HEK293 (cell line): ENCODE data around the gene KCP.

ENCODE experiments used
- CTCF ChIA-PET: fragments of 350-600 bp; formaldehyde crosslinking; extraction: SDS; loops from one replicate; lab custom pipeline; 2021; ENCODE audit warnings: antibody characterized with exemption; lab: Yijun Ruan, JAX
- POLR2A ChIA-PET: fragments of 300-600 bp; formaldehyde crosslinking; extraction: SDS; loops from one replicate; lab custom pipeline; 2020; ENCODE audit warnings: antibody characterized with exemption, inconsistent platforms; lab: Yijun Ruan, JAX
- H3K27ac ChIP-seq: fragments of 200-500 bp; sonication (Bioruptor generic); 2 replicates; pipeline ENCODE4 v1.5.1; 2014; ENCODE audit warnings: low read depth, low read length, control low read depth, inconsistent platforms; ENCODE audit errors: extremely low read depth
- H3K36me3 ChIP-seq, 2 experiments: fragments of 200-500 bp in 1 of 2; sonication (Bioruptor generic) in 1 of 2; 1 replicate in 1 of 2; 2 replicates in 1 of 2; pipeline ENCODE4 v1.5.1; 2014 to 2017; ENCODE audit warnings: inconsistent platforms in 2 of 2, low read length in 2 of 2; ENCODE audit not compliant: control insufficient read depth in 2 of 2, insufficient read depth in 1 of 2
- H3K4me1 ChIP-seq: fragments of 200-500 bp; sonication (Bioruptor generic); 2 replicates; pipeline ENCODE4 v1.5.1; 2014; ENCODE audit warnings: mild to moderate bottlenecking, low read length, inconsistent platforms; ENCODE audit not compliant: control insufficient read depth, insufficient read depth
- H3K4me3 ChIP-seq: 2 replicates; pipeline ENCODE4 v1.5.1; 2011; ENCODE audit warnings: low read depth, mild to moderate bottlenecking, control low read depth, low read length, moderate library complexity
- H3K9me3 ChIP-seq: fragments of 200-500 bp; sonication (Bioruptor generic); 2 replicates; pipeline ENCODE4 v1.5.1; 2014; ENCODE audit warnings: low read depth, low read length, inconsistent platforms; ENCODE audit not compliant: control insufficient read depth, insufficient read depth
- KLF1 ChIP-seq: fragments of 450-650 bp; formaldehyde crosslinking; IDR thresholded peaks from 2 replicates; pipeline ENCODE4 v1.5.1; 2016; ENCODE audit warnings: missing biosample characterization, missing genetic modification characterization
- REST ChIP-seq: fragments of 450-650 bp; formaldehyde crosslinking; IDR thresholded peaks from 2 replicates; pipeline ENCODE4 v1.5.1; 2016; ENCODE audit warnings: missing biosample characterization, missing genetic modification characterization
- YY2 ChIP-seq: fragments of 450-650 bp; formaldehyde crosslinking; IDR thresholded peaks from 2 replicates; pipeline ENCODE4 v1.5.1; 2016; ENCODE audit warnings: missing biosample characterization, missing genetic modification characterization
- ZNF19 ChIP-seq: fragments of 450-650 bp; formaldehyde crosslinking; IDR thresholded peaks from 2 replicates; pipeline ENCODE4; 2016; ENCODE audit warnings: missing biosample characterization, missing genetic modification characterization, low read depth
- ZNF302 ChIP-seq: fragments of 450-650 bp; formaldehyde crosslinking; IDR thresholded peaks from 2 replicates; pipeline ENCODE4 v1.5.1; 2016; ENCODE audit warnings: missing biosample characterization, missing genetic modification characterization, low read depth
- ZNF335 ChIP-seq: fragments of 450-650 bp; formaldehyde crosslinking; conservative IDR thresholded peaks from 2 replicates; pipeline ENCODE4 v1.5.1; 2016; ENCODE audit warnings: missing biosample characterization, missing genetic modification characterization
- ZNF629 ChIP-seq: fragments of 450-650 bp; formaldehyde crosslinking; IDR thresholded peaks from 2 replicates; pipeline ENCODE4 v1.5.1; 2017; ENCODE audit warnings: missing biosample characterization, missing genetic modification characterization
- ZNF792 ChIP-seq: fragments of 450-650 bp; formaldehyde crosslinking; IDR thresholded peaks from 2 replicates; pipeline ENCODE4 v1.5.1; 2016; ENCODE audit warnings: missing biosample characterization, missing genetic modification characterization
- TF ChIP-seq, protein P1 (sequence below): fragments of 450-650 bp; formaldehyde crosslinking; IDR thresholded peaks from 2 replicates; pipeline ENCODE4 v1.5.1; 2016; ENCODE audit warnings: missing biosample characterization, missing genetic modification characterization, borderline replicate concordance
- TF ChIP-seq, protein P2 (sequence below): fragments of 450-650 bp; formaldehyde crosslinking; conservative IDR thresholded peaks from 2 replicates; pipeline ENCODE4 v1.5.1; 2016; ENCODE audit warnings: low read depth, missing biosample characterization, missing genetic modification characterization
- TF ChIP-seq, protein P3 (sequence below): fragments of 450-650 bp; formaldehyde crosslinking; IDR thresholded peaks from 2 replicates; pipeline ENCODE4 v1.5.1; 2017; ENCODE audit warnings: missing biosample characterization, missing genetic modification characterization
- TF ChIP-seq, protein P4 (sequence below): fragments of 450-650 bp; formaldehyde crosslinking; IDR thresholded peaks from 2 replicates; pipeline ENCODE4 v1.5.1; 2017; ENCODE audit warnings: missing biosample characterization, missing genetic modification characterization
- TF ChIP-seq, protein P5 (sequence below): fragments of 450-650 bp; formaldehyde crosslinking; optimal IDR thresholded peaks from 2 replicates; pipeline ENCODE3; 2016; ENCODE audit warnings: missing biosample characterization, mild to moderate bottlenecking, missing genetic modification characterization

KCP gene

GRCh38 chr7:128845475-128845874, 65.0 kb downstream of the KCP start (continued):
- TF ChIP-seq, protein P1, sequence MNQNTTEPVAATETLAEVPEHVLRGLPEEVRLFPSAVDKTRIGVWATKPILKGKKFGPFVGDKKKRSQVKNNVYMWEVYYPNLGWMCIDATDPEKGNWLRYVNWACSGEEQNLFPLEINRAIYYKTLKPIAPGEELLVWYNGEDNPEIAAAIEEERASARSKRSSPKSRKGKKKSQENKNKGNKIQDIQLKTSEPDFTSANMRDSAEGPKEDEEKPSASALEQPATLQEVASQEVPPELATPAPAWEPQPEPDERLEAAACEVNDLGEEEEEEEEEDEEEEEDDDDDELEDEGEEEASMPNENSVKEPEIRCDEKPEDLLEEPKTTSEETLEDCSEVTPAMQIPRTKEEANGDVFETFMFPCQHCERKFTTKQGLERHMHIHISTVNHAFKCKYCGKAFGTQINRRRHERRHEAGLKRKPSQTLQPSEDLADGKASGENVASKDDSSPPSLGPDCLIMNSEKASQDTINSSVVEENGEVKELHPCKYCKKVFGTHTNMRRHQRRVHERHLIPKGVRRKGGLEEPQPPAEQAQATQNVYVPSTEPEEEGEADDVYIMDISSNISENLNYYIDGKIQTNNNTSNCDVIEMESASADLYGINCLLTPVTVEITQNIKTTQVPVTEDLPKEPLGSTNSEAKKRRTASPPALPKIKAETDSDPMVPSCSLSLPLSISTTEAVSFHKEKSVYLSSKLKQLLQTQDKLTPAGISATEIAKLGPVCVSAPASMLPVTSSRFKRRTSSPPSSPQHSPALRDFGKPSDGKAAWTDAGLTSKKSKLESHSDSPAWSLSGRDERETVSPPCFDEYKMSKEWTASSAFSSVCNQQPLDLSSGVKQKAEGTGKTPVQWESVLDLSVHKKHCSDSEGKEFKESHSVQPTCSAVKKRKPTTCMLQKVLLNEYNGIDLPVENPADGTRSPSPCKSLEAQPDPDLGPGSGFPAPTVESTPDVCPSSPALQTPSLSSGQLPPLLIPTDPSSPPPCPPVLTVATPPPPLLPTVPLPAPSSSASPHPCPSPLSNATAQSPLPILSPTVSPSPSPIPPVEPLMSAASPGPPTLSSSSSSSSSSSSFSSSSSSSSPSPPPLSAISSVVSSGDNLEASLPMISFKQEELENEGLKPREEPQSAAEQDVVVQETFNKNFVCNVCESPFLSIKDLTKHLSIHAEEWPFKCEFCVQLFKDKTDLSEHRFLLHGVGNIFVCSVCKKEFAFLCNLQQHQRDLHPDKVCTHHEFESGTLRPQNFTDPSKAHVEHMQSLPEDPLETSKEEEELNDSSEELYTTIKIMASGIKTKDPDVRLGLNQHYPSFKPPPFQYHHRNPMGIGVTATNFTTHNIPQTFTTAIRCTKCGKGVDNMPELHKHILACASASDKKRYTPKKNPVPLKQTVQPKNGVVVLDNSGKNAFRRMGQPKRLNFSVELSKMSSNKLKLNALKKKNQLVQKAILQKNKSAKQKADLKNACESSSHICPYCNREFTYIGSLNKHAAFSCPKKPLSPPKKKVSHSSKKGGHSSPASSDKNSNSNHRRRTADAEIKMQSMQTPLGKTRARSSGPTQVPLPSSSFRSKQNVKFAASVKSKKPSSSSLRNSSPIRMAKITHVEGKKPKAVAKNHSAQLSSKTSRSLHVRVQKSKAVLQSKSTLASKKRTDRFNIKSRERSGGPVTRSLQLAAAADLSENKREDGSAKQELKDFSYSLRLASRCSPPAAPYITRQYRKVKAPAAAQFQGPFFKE (tag by site-specific recombination): no peak
- no peak for TF ChIP-seq YY2 (tag by site-specific recombination)
- no peak for TF ChIP-seq KLF1
- no peak for TF ChIP-seq REST (tag by site-specific recombination)
- no peak for TF ChIP-seq ZNF19 (tag by site-specific recombination)
- no peak for TF ChIP-seq ZNF792 (tag by site-specific recombination)
- TF ChIP-seq, protein P2, sequence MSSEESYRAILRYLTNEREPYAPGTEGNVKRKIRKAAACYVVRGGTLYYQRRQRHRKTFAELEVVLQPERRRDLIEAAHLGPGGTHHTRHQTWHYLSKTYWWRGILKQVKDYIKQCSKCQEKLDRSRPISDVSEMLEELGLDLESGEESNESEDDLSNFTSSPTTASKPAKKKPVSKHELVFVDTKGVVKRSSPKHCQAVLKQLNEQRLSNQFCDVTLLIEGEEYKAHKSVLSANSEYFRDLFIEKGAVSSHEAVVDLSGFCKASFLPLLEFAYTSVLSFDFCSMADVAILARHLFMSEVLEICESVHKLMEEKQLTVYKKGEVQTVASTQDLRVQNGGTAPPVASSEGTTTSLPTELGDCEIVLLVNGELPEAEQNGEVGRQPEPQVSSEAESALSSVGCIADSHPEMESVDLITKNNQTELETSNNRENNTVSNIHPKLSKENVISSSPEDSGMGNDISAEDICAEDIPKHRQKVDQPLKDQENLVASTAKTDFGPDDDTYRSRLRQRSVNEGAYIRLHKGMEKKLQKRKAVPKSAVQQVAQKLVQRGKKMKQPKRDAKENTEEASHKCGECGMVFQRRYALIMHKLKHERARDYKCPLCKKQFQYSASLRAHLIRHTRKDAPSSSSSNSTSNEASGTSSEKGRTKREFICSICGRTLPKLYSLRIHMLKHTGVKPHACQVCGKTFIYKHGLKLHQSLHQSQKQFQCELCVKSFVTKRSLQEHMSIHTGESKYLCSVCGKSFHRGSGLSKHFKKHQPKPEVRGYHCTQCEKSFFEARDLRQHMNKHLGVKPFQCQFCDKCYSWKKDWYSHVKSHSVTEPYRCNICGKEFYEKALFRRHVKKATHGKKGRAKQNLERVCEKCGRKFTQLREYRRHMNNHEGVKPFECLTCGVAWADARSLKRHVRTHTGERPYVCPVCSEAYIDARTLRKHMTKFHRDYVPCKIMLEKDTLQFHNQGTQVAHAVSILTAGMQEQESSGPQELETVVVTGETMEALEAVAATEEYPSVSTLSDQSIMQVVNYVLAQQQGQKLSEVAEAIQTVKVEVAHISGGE (tag by site-specific recombination): no peak

DNA sequence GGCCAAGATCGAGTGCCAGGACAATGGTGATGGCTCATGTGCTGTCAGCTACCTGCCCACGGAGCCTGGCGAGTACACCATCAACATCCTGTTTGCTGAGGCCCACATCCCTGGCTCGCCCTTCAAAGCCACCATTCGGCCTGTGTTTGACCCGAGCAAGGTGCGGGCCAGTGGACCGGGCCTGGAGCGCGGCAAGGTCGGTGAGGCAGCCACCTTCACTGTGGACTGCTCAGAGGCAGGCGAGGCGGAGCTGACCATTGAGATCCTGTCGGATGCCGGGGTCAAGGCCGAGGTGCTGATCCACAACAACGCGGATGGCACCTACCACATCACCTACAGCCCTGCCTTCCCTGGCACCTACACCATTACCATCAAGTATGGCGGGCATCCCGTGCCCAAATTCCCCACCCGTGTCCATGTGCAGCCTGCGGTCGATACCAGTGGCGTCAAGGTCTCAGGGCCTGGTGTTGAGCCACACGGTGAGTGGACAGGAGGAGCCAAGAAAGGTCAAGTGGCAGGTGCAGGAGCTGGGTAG, 65.7 kb downstream of the KCP start:
- CTCF ChIA-PET: no interaction called here
- Histone ChIP-seq H3K36me3 (peaks cover 0 to 94% of the 10 kb centered on the region in 2 experiments; a peak in 1 of 3 replicates), H3K9me3 (no peaks in the 10 kb centered on the region), H3K4me1 (no peaks in the 10 kb centered on the region)
- POLR2A ChIA-PET: no interaction called here
- TF ChIP-seq ZNF335 (tag by site-specific recombination): no peak
- TF ChIP-seq, protein P3, sequence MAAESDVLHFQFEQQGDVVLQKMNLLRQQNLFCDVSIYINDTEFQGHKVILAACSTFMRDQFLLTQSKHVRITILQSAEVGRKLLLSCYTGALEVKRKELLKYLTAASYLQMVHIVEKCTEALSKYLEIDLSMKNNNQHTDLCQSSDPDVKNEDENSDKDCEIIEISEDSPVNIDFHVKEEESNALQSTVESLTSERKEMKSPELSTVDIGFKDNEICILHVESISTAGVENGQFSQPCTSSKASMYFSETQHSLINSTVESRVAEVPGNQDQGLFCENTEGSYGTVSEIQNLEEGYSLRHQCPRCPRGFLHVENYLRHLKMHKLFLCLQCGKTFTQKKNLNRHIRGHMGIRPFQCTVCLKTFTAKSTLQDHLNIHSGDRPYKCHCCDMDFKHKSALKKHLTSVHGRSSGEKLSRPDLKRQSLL: no peak
- TF ChIP-seq, protein P4, sequence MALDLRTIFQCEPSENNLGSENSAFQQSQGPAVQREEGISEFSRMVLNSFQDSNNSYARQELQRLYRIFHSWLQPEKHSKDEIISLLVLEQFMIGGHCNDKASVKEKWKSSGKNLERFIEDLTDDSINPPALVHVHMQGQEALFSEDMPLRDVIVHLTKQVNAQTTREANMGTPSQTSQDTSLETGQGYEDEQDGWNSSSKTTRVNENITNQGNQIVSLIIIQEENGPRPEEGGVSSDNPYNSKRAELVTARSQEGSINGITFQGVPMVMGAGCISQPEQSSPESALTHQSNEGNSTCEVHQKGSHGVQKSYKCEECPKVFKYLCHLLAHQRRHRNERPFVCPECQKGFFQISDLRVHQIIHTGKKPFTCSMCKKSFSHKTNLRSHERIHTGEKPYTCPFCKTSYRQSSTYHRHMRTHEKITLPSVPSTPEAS: no peak
- TF ChIP-seq, protein P5, sequence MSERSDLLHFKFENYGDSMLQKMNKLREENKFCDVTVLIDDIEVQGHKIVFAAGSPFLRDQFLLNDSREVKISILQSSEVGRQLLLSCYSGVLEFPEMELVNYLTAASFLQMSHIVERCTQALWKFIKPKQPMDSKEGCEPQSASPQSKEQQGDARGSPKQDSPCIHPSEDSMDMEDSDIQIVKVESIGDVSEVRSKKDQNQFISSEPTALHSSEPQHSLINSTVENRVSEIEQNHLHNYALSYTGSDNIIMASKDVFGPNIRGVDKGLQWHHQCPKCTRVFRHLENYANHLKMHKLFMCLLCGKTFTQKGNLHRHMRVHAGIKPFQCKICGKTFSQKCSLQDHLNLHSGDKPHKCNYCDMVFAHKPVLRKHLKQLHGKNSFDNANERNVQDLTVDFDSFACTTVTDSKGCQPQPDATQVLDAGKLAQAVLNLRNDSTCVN (tag by site-specific recombination): no peak
- TF ChIP-seq ZNF629 (tag by site-specific recombination): no peak
- no peak for TF ChIP-seq ZNF302 (tag by site-specific recombination)
- TF ChIP-seq, all 188 proteins: peak for 0
- Histone ChIP-seq H3K4me3 (no peak overlapping the region), H3K27ac (no peak overlapping the region)
